ENCODE data around the gene PHYKPL. TPM values are rescaled to one million over a fixed set of nuclear protein-coding genes. Genes with fewer than 3 reads are reported as not detected.
"Not testable (repeated sequence)": the region's sequence is repeated elsewhere in the genome, so short reads cannot be mapped to it uniquely, and the experiment has no call there.

PHYKPL gene
- total RNA-seq, 1 experiment from 2014 or later: 37.7 TPM

DNA sequence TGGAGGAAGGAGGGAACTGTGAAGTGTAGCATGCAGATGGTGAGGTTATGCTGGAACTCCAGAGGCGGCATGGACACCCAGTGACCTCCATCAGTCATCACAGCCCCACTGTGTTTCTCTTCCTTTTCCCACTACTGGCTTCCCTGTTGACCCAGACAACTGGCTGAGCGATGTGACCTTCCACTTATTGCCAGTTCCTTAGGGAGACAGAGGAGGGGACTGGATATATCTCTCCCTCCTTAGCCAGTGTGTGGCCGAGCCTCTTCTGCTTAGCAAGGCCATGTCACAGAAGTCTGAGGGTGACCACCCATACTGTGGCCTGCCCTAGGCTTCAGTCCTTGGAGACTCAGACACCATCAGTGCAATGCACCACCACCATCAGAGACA, 3.0 kb upstream of the PHYKPL start:
- Histone ChIP-seq H3K4me3 (no peak overlapping the region), H3K9me3 (no peaks in the 10 kb centered on the region; the same call in none of the 2 replicates), H3K27me3 (no peaks in the 10 kb centered on the region)

DNA sequence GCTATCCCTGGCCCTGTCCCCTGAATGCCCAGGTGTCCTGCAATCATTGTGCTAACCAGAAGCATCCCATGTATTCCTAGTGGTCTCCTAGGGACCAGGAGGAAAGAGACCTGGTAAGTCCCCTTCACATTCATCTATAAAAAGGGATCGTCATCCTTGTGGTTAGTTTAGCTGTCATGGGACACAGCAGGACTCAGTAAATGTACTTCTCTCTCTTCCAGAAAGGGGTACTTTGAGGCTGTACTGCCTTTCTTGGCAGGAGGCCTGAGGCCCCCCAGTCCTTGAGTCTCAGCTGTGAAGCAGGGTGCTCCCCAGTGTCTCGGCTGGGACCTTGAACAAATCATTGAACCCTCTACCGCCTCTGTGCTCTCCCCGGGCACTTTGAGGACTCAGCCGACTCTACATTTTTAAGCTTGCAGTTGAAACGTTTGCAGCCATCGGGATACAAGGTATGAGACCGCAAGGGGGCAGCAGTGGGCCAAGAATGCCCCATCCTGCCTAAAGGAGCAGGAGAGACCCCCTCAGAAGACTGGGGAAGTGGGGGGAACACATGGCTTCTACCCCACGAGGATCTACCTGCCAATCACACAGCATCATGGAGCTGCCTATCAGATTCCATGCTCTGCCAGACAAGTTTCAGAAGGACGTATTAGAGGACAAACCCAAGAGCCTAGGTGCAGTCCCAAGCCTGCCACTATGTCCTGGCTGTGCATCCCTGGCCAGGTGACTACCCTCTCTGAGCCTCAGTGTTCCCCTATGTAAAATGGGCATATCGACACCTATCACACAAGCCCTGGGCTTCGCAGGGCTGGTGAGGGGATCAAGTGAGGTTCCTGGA, 2.4 kb upstream of the PHYKPL start:
- Histone ChIP-seq H3K4me3 (no peak overlapping the region), H3K9me3 (no peaks in the 10 kb centered on the region; the same call in none of the 2 replicates), H3K27me3 (no peaks in the 10 kb centered on the region), H3K36me3 (peaks cover 23% of the 10 kb centered on the region)
- peak; percentile 56 for DNase-seq

More for the DNA sequence above, 3.0 kb upstream of the PHYKPL start:
- peaks cover 18% of the 10 kb centered on the region for H3K36me3 ChIP-seq
- DNase-seq: no peak

DNA sequence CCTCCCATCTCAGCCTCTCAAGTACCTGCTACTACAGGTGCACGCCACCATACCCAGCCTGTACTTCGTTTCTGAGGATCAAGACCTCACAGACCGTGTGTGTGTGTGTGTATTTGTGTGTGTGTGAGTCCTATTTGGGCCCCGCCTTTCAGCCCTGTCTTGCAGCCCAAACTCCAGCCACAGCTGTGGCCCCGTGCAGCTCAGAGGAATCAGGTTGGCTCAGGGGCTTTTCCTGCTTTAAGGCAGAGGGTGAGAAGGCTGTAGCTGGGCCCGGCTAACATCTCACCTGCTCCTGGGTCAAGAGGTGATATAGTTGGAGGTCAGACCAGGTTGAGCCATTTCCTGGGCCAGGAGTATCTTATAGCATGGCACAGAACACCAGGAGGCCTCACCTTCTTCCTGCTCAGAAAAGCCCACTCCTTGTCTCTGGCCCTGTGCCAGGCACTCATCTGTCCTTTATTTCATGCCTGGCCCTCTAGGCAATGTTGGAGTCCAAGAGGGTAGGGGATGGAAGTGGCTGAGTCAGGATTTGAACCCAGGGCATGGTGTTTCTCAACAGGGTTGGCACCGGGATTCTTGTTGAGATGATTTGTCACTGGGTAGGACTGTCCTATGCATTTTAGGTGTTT, 1.6 kb upstream of the PHYKPL start:
- no peak overlapping the region for H3K4me3 ChIP-seq
- no peak for DNase-seq
- H3K27me3 ChIP-seq: no peaks in the 10 kb centered on the region
- no peaks in the 10 kb centered on the region; the same call in none of the 2 replicates for H3K9me3 ChIP-seq
- H3K36me3 ChIP-seq: peaks cover 29% of the 10 kb centered on the region

DNA sequence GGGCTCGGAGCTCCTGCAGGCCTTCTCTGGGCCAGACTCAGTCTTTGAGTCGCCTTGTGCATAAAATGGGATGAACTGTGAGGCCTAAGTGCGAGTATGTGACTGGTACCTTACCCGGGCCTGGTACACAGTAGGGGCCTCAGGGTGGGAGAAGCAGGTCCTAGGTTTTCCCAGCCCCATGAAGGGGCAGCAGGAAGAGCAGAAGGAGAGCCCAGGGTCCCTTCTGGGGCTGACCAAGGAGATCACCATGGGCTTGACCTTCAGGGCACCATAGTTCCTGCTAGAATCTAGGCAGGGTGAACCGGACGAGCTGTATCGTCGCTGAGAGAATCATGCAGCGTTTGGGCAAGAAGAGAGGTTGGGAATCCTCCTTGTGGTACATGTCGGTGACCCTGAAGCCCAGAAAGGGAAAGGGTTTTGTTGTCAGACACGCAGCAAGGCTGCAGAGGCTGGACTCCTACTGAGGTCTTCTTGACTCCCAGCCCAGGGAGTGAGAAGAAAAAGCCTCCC, 373 bp upstream of the PHYKPL start:
- no peak for DNase-seq

DNA sequence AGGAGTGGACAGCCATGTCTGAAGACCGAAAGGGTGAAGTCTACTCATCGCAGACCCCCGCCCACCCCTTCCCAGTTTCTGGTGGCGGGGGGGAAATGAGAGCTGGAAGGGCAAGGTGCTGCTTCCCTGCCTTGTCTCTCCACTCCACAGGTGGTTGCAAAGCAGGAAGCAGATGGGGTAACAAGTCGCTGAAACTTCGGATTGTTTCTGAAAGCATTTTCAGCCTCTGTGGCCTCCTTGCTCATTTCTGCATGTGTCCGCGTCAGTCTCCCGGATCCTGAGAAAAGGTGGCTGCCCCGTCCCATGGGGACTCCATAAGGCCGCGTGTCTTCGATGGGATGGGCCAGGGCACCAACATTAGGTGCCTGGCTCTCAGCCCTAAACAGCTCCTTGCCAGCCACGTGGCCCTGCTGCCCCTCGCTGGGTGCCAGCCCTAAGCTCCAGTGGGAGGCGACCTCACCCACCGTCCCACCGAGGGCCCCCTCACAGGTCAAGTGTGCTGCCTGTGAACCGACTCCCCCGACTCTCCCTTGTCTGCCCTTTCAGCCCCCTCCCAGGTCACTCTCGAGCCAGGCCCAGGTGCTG, 971 bp downstream of the PHYKPL start:
- no peak for DNase-seq
- Histone ChIP-seq H3K4me3 (peak overlapping the region; percentile 99), H3K9me3 (no peaks in the 10 kb centered on the region; the same call in none of the 2 replicates), H3K27me3 (no peaks in the 10 kb centered on the region), H3K36me3 (peaks cover 55% of the 10 kb centered on the region)

More for the DNA sequence above, 373 bp upstream of the PHYKPL start:
- peak overlapping the region; percentile 99 for H3K4me3 ChIP-seq
- peaks cover 42% of the 10 kb centered on the region for H3K36me3 ChIP-seq
- no peaks in the 10 kb centered on the region; the same call in none of the 2 replicates for H3K9me3 ChIP-seq
- H3K27me3 ChIP-seq: no peaks in the 10 kb centered on the region

DNA sequence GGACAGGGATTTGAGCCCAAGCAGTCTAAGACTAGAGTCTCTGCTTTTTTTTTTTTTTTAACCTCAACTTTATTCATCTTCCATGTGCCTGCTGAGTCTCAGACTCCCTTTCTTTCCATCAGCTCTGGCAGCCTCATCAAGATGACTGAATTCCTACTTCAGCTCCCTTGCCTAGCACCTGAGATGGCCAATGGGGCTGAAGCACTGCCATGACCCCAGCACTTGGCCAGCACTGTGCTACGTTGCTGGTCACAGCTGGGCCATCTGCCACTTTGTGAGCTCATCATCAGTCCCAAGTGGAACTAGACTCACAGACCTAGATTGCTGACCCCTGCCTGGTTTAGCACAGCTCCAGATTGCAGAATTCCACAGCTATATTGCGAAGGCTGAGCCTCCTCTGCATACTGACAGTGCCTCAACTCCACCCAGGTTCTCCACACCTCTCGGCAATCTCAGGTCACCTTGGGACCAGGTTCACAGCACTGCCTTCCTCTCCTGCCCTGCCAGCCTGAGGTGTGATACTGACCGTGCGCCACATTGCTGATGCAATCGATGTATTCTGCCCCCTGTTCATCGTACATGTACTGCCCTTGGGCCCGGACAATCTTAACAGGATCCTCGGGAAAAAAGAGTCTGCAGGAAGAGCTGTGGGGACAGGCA, 1.6 kb downstream of the PHYKPL start:
- H3K27me3 ChIP-seq: no peaks in the 10 kb centered on the region
- no peaks in the 10 kb centered on the region; the same call in none of the 2 replicates for H3K9me3 ChIP-seq
- H3K4me3 ChIP-seq: peak overlapping the region; percentile 99
- peak; percentile 76 for DNase-seq
- peaks cover 61% of the 10 kb centered on the region for H3K36me3 ChIP-seq

DNA sequence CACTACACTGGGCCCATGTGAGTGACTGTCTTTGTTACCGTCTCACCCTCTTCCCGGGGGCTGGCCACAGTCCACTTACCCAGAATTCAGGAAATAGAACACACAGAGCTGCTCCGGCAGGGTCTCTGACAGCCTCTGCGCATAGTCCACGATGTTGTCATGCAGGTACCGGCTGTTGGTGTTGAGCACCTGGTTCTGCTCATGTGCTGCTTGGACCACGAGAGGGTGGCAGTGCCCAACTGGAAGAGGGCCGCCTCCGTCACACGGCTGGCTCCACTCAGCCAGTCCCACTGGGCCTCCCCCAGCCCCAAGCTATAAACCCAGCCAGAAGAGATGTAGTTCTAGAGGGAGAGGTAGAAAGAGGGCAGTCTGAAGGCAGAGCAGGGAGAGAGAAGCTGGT, 2.7 kb downstream of the PHYKPL start:
- H3K4me3 ChIP-seq: no peak overlapping the region
- H3K27me3 ChIP-seq: no peaks in the 10 kb centered on the region
- DNase-seq: no peak
- peaks cover 73% of the 10 kb centered on the region for H3K36me3 ChIP-seq
- no peaks in the 10 kb centered on the region; the same call in none of the 2 replicates for H3K9me3 ChIP-seq

DNA sequence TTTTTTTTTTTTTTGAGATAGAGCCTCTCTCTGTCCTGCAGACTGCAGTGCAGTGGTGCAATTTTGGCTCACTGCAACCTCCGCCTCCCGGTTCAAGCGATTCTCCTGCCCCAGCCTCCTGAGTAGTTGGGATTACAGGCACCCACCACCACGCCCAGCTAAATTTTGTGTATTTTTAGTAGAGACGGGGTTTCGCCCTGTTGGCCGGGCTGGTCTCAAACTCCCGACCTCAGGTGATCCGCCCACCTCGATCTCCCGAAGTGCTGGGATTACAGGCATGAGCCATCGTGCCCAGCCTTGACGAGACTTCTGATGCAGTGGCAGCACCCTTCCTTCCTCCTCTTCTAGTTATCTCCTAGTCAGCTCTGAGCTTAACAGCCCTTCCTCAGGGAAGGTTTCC, 3.5 kb downstream of the PHYKPL start:
- H3K27me3 ChIP-seq, H3K9me3 ChIP-seq, H3K4me3 ChIP-seq, DNase-seq: not testable (repeated sequence)
- H3K36me3 ChIP-seq: peaks cover 80% of the 10 kb centered on the region

DNA sequence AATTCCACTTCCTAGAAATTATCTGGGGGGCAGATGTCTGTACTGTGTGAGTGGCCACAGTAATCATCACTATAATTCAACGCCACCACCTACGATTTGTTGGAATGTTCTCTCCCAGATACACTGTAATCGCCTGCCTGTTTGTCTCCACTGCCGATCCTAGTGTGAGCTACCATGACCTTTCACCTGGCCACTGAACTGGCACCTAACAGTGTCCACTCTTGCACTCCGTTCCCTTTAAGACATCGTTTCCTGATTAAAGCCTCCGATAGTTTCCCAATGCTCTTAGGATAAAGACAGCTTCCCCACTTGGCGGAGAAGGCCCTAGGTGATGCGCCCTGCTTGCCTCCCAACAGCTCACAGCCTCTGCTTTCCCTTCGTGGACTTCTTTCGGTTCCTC, 4.0 kb downstream of the PHYKPL start:
- H3K36me3 ChIP-seq: peaks cover 85% of the 10 kb centered on the region
- no peak for DNase-seq

DNA sequence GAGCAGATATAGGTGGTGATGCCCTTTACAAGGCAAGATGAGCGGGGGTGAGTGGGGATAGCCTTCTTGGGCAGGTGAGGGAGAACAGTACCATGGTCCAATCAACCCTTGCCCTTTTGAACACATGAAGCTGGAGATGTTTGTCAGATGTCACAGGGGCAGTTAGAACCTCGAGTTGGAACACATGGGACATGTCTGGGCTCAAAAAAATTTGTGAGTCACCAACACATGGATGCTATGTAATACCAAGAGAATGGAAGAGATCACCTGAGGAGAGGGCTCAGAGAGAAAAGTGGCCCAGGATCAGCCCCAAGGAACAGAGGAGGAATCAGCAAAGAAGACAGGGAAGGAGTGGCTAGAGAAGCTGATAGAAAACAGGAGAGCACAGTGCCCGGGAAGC, 4.7 kb downstream of the PHYKPL start:
- H3K9me3 ChIP-seq: no peaks in the 10 kb centered on the region; the same call in none of the 2 replicates
- no peak overlapping the region for H3K4me3 ChIP-seq
- no peak for DNase-seq
- H3K36me3 ChIP-seq: peaks cover 92% of the 10 kb centered on the region
- H3K27me3 ChIP-seq: no peaks in the 10 kb centered on the region

More for the DNA sequence above, 4.0 kb downstream of the PHYKPL start:
- Histone ChIP-seq H3K9me3 (no peaks in the 10 kb centered on the region; the same call in none of the 2 replicates), H3K27me3 (no peaks in the 10 kb centered on the region), H3K4me3 (no peak overlapping the region)

DNA sequence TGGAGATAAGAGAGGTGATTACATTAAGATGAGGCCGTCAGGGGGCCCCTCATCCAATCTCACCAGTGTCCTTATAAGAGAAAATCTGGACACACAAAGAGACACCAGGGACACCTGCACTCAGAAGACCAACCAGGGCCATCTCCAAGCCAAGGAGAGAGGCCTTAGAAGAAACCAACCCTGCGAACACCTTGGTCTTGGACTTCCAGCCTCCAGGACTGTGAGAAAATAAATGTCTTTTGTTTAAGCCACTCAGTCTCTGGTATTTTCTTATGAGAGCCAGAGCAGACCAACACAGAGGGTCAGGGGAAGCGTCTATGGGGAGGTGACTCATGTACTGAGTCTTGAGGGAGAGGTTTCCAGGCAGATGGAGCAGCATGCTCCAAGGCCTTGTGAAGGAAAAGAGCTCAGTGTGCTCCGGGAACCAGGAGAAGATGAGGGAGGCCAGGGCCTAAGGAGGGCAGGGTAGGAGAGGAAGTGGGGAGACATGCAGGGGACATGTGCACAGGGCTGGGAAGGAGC, 5.4 kb downstream of the PHYKPL start:
- Histone ChIP-seq H3K27me3 (no peaks in the 10 kb centered on the region), H3K9me3 (no peaks in the 10 kb centered on the region; the same call in none of the 2 replicates), H3K36me3 (peaks cover 99% of the 10 kb centered on the region), H3K4me3 (no peak overlapping the region)
- DNase-seq: no peak

DNA sequence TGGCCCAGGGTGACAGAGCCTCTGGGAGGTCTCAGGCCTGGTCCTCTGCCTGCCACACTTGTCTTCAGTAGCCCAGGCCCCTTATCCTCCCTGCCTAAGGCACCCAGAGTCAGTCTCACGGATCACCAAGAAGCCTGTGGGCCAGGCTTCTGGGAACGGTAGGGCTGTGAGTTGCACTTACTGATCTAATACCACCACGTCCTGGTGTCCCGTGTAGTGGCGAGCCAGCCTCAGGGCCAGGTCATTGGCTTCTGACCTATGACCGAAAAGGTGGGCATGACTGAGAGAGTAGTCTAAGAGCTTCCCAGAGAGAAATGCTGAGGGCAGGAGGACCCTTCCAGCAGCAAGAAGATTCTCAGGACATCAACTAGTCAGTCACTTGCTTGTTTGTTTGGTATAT, 7.4 kb downstream of the PHYKPL start:
- Histone ChIP-seq H3K4me3 (no peak overlapping the region), H3K36me3 (peaks cover 97% of the 10 kb centered on the region), H3K27me3 (no peaks in the 10 kb centered on the region), H3K9me3 (no peaks in the 10 kb centered on the region)
- DNase-seq: no peak

DNA sequence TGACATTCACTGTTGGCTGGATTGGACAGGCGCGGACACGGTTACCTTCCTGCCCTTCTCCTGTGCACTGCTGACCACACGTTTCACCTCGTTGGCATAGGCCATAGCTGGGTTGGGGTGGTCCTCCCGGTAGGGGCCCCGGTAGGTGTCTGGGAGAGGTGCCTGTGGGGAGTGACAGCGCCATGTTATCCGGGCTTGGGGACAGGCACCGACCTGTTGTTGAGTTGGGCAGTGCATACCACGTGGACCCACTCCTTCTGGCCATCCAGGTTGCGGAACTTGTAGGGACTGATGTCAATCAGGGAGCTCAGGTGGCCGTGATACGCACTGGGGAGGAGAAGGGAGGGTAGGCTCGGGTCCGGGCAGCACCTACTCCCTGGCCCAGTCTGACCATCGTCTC, 8.2 kb downstream of the PHYKPL start:
- H3K27me3 ChIP-seq: no peaks in the 10 kb centered on the region
- H3K36me3 ChIP-seq: peaks cover 95% of the 10 kb centered on the region
- H3K9me3 ChIP-seq: no peaks in the 10 kb centered on the region
- H3K4me3 ChIP-seq: no peak overlapping the region
- no peak for DNase-seq

DNA sequence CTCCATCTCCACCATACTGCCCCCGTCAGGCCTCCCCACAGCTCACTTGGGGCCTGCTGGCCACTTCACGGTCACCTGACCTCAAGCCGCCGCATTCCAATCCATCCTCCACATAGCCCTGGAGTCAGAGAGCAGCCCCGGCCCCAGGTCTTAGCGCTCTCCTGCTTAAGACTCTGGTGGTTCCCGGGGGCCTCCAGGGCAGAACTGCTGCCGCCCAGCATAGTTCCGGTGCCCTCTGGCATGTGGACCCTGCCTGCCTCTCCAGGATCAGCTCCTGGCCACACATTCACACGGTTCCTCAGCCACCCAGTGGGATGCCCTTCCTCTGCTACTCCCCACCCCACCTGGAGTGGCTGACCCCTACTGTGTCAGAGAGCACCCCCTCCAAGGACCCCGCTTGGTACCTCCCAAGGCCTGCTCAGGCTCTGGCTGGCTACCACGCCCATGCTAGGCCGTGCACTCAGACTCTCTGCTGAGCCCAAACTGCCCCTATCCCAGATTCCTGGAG, 8.7 kb downstream of the PHYKPL start:
- peaks cover 91% of the 10 kb centered on the region for H3K36me3 ChIP-seq

DNA sequence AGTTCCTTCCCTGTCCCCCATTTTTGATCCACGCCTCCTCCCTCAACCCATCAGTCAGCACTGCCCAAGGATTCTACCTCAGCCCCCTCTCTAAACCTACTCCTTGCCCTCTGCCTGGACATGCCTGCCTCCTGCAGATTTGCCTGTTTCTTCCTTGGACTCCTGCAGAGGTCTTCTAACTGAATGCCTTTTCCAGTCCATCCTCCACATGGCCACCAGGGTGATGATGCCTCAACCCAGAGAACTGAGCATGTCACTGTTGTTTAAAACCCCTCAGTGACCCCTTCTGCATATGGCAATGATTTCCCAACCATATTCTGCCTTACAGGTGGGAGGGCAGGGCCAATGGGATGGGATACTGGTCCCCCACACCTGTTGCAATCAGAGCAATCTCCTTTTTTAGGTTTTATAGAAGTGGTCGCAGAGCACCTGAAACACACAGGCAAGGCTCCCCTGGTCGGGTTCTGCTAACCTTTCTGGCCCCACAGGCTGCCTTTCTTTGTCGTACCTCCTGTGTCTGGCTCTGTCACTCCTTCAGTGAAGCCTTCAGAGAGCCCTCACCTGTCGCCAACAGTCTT, 9.3 kb downstream of the PHYKPL start:
- no peak for DNase-seq
- Histone ChIP-seq H3K4me3 (no peak overlapping the region), H3K27me3 (no peaks in the 10 kb centered on the region), H3K9me3 (no peaks in the 10 kb centered on the region), H3K36me3 (peaks cover 91% of the 10 kb centered on the region)

More for the DNA sequence above, 8.7 kb downstream of the PHYKPL start:
- no peak for DNase-seq
- Histone ChIP-seq H3K4me3 (no peak overlapping the region), H3K9me3 (no peaks in the 10 kb centered on the region), H3K27me3 (no peaks in the 10 kb centered on the region)

DNA sequence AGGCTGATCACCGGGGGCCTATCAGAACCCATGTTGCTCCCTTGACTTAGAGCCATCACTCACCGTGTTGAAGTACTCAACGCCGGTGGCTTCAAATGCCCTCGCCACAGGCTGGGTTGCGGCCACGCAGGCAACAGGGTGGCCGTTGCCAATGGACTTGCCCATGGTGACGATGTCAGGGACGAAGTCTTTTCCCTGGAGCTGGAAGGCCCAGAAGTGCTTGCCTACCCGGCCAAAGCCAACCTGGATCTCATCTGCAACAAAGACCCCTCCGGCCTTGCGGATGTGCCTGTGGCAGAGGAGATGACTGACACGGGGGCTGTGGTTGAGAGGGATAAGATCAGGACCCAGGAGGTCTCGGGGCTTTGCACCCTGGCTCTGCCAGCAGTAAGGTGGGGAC, 10.3 kb downstream of the PHYKPL start:
- no peak for DNase-seq
- H3K4me3 ChIP-seq: no peak overlapping the region
- H3K27me3 ChIP-seq: no peaks in the 10 kb centered on the region
- peaks cover 84% of the 10 kb centered on the region for H3K36me3 ChIP-seq
- no peaks in the 10 kb centered on the region for H3K9me3 ChIP-seq
